ENCODE measurements around the gene CRX. TPM values are rescaled to one million over a fixed set of nuclear protein-coding genes. Genes with fewer than 3 reads are reported as not detected.

Gene CRX
- total RNA-seq = not detected in 2 replicates

DNA sequence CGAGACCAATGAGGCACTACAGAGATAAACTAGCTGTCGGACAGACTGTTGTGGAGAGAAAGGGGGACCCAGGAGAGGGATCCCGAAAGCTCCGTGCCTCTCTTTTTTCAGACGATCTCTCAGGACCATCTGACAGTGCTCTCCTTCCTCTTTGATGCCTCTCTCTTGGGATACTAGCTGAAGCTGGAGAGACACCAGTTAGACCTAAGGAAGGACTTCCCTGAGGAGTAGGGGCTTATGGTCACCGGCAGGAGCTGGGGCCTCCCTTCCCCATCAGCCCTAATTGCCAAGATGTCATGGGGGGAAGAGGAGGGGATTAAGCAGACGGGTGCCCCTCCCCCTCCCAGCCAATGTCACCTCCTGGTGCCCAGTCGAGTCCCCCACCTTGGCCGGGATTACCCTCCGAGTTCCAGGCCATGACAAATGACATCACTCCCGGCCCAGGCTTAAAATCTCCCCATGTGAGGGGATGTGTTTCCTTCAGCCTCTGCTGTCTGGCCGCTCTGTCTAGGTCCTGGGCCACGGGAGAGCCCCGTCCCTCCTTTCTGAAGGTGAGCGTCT lies at the start of gene CRX:
Gene CRX, plus strand, starts transcription at position 478 of the 561 bp plus-strand sequence. CDS start 12,507 bp downstream, outside the sequence.

DNA sequence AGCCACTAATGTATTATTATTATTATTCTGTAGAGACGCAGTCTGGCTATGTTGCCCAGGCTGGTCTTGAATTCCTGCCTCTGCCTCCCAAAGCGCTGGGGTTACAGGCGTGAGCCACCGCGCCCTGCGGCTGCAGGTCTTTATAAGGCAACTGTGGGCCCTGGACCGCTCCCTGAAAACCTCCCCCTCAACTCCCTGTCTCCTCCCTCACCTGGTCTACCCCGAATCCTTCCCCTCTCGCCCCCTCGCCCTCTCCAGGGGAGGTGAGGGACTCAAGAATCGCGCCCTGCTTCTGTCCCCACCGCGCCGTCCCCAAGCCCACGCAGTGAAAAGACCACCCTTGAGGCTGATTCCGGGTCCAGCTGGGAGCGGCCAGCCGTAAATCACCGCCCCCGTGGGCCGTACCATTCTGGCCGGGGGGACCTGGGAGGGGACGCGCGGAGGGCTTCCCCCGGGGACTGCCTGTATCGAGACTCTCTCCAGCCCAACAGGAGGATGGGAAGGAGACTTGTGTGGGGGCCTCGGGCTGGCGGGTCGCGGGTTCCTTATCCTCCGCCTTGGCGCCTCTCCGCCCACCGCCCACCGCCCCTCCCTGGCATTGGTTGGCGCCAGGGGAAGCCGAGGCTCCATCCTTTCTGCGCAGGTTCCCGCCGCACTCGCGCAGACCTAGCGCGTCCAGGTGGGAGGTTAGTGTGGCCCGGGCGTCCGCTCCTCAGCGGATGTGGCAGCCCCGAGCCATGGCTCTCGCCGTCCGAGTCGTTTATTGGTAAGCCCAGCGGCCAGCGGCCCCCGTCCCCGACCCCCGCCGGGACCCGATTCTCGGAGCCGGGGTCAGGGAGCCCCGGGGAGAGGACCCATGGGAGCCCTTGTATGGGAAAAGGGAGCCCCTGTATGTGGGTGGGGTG lies 43.4 kb upstream of the CRX start, which contains the start of gene SELENOW:
Gene SELENOW, plus strand, starts transcription at position 655 of the 905 bp plus-strand sequence. Its CDS starts 83 bp downstream, at position 738.

DNA sequence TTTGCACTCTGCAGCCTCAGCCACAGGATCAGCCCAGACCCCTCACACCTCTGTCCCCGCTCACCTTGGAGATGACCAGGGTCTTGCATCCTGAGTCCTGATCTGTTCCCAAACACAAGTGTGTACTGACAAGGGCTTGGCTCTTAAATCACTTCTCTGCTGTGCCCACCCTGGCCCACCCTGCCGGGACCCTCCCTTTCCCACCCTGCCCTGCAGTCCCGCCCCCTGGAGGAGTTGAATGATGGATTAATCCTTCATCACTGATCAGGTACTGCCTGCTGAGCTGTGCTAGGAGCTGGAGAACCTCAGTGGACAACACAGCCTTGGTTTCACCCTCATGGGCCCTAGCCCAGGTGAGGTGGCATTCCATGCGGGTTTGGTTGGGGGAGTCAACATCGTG lies 17.3 kb upstream of the CRX start, which contains the start of gene TPRX1:
Gene TPRX1, minus strand, starts transcription at position 101 of the 400 bp plus-strand sequence. Its CDS starts 12 bp downstream, at position 89.

DNA sequence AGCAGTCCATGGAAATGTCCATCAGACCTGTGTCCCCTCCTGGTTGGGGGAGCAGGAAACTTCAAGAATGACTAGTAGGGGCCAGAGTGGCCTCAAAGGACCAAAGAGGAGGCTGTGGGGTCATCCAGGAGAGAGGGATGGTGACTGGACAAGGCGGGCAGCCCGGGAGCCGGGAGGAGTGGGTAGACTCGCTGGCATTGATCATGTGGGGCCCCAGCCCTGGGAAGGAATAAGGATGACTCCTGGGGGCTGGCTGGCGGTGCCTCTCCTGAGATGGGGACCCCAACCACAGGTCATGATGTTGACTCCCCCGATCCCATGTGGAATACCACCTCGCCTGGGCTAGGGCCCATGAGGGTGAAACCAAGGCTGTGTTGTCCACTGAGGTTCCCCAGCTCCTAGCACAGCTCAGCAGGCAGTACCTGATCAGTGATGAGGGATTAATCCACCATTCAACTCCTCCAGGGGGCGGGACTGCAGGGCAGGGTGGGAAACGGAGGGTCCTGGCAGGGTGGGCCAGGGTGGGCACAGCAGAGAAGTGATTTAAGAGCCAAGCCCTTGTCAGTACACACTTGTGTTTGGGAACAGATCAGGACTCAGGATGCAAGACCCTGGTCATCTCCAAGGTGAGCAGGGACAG lies 37.0 kb downstream of the CRX start, which contains the start of gene TPRX2:
Gene TPRX2, plus strand, starts transcription at position 590 of the 640 bp plus-strand sequence. Its CDS starts 12 bp downstream, at position 602.

DNA sequence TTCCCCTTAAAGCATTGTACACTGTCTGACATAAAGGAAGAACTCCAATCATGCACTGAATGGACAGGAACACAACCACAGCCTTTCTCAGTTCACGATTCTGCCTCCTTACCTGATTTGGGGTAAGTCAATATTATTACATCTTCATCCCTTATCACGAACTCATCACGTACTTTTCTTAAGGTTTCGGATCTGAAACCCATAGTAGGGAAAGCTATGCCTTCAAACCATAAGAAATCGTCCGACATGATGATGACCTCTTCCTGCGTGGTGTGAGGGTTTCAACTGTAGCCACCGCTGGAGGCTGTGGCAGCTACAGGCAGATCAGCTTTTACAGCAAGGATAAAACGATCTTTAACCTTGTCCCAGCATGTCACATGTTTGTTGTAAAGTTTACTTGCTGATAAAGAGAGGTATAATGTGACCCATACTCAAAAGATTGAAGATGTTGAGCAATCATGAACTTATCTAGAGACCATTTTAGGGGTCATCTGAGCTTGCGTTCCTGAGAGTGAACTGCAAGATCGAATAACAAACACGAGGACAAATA lies 64.3 kb downstream of the CRX start, which contains the start of gene SULT2A1:
Gene SULT2A1, minus strand, starts transcription at position 306 of the 550 bp plus-strand sequence. Its CDS starts 58 bp downstream, at position 248.

Other genes with a start within 250 kb of the CRX start
- under 0.01 and 0.27 TPM in 2 replicates for gene ZNF541, start 248.8 kb upstream of the CRX start, total RNA-seq
- 2.5 and 2.7 TPM in 2 replicates for gene BICRA, start 212.8 kb upstream of the CRX start, total RNA-seq
- gene EHD2, start 108.5 kb upstream of the CRX start, total RNA-seq = 88.3 and 162 TPM in 2 replicates
- gene NOP53, start 76.4 kb upstream of the CRX start, total RNA-seq = 70.6 and 83.4 TPM in 2 replicates
- gene SELENOW, start 43.2 kb upstream of the CRX start, total RNA-seq = 257 and 398 TPM in 2 replicates
- gene TPRX1, start 17.4 kb upstream of the CRX start, total RNA-seq = not detected in 2 replicates
- gene TPRX2, start 37.3 kb downstream of the CRX start, total RNA-seq = not detected in 2 replicates
- gene SULT2A1, start 64.4 kb downstream of the CRX start, total RNA-seq = not detected in 2 replicates
- gene BSPH1, start 170.2 kb downstream of the CRX start, total RNA-seq = not detected in 2 replicates
- gene ELSPBP1, start 172.7 kb downstream of the CRX start, total RNA-seq = not detected in 2 replicates
- gene CABP5, start 222.1 kb downstream of the CRX start, total RNA-seq = not detected in 2 replicates

Measured in endothelial cell of coronary artery (primary cell).